H7 (cell line): ENCODE data around the gene ALPK1. TPM values are rescaled to one million over a fixed set of nuclear protein-coding genes. Genes with fewer than 3 reads are reported as not detected.

Experiments used
- DNase-seq: peaks from one replicate; pipeline ENCODE4 v3.0.0; 2012
- H3K27me3 ChIP-seq: 2 replicates; pipeline ENCODE4 v1.6.0; 2011; ENCODE audit warnings: mild to moderate bottlenecking, low read length; ENCODE audit not compliant: control insufficient read depth, insufficient read depth
- H3K36me3 ChIP-seq: replicated peaks from 2 replicates; pipeline ENCODE4 v1.5.1; 2011; ENCODE audit warnings: low read length; ENCODE audit not compliant: control insufficient read depth, insufficient read depth
- H3K4me3 ChIP-seq: 2 replicates; pipeline ENCODE4 v1.5.1; 2011; ENCODE audit warnings: low read depth, mild to moderate bottlenecking, control low read depth, low read length, moderate library complexity; ENCODE audit not compliant: insufficient read depth
- total RNA-seq: library from RNA; depleted of rRNA; stranded (reverse); fragments of >200 nt; shearing (Covaris generic); gene quantifications from 2 replicates; pipeline ENCODE4 v1.2.3, GENCODE V29; 2014

ALPK1 gene
- total RNA-seq, 1 experiment from 2014 or later: not detected

DNA sequence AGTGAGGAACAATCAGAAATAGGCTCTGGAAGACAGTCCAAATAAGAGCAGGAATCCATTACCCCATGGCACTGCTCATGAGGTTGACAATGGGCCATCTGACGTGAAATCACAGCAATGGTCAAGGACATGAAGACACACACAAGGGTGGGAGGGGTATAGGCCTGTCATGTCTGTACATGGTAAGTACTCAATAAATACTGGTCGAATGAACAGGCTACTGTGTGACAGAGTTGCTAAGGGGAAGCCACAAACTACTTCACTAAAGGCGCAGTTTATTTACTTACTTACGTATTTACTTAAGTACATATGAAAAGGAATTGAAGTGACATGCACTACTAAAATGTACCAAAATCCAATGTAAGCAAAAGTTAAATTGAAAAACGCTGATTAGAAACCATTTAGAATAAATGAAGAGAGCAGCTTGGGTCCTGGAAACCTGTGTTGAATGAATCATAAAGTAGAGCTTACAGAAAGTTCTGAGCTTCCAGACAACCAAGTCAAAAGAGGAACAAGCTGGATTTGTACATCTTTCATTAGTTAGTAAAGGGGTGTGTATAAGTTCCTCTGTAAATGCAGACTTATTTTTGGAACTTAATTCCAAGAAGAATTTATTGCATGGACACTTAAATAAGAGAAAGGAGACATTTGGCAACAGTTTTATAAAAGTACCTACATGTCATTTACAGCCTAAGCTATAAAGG, 32.7 kb downstream of the ALPK1 start:
- H3K36me3 ChIP-seq: no peaks in the 10 kb centered on the region
- H3K4me3 ChIP-seq: no peak overlapping the region
- 0 out of 2 replicates have a peak, but pooled peaks cover 2% of the 10 kb centered on the region for H3K27me3 ChIP-seq
- DNase-seq: no peak

DNA sequence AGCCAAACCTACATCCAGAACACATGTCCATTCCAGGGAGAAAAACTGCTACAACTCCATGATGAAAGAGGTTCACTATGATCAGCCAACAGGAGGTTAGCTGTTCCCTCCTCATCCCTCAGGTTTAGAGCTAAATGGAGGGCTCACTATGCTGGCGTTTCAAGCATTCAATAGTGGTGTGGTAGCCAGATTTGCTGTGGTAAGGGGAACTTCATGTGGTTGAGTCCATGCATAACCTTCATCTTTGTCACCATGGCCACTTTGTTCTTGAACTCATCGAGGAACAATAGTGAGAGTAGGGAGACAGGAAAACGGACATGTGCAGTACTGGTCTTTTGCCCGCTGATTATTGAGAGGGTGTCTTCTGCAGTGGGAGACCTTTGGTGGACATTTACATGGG, 33.8 kb downstream of the ALPK1 start:
- no peak for DNase-seq
- 0 out of 2 replicates have a peak, but pooled peaks cover 2% of the 10 kb centered on the region for H3K27me3 ChIP-seq
- H3K36me3 ChIP-seq: no peaks in the 10 kb centered on the region
- no peak overlapping the region for H3K4me3 ChIP-seq

DNA sequence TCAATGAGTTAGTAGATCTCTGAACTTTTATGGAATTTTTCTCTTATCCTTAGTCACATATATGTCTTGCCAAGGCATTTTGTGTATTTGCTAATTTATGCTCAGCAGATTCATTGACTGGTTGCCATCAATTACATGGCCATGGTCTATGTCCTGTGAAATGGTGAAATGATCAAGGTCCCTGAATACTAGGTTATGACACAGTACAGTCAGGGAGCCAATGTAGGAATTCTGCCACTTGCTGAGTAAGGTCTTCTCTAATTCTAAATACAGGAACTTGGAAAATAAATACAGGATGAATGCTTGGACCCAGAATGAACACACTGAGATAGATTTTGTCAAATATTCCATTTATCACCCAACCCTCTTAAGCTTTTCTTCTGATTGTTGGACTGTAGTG, 35.2 kb downstream of the ALPK1 start:
- Histone ChIP-seq H3K36me3 (no peaks in the 10 kb centered on the region), H3K27me3 (0 out of 2 replicates have a peak, but pooled peaks cover 2% of the 10 kb centered on the region), H3K4me3 (no peak overlapping the region)
- no peak for DNase-seq

DNA sequence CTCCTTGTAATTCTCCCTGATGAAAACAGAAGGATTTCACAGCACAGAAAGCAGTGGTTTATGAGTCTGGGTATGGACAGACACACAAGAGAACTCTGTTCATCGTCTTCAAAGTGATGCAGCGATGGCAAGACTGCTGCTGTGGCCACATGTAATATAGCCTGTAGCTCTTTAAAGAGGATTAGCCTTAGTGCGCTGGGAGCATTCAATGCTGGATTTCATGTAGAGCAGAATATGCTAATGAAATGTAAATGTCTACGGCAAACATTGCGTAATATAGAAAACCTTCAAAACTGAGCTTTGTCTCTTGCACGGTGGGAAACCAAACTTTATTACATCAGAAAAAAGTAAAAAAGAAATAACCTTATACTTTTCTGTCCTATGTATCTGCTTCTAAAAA, 42.9 kb downstream of the ALPK1 start:
- Histone ChIP-seq H3K27me3 (no peaks in the 10 kb centered on the region), H3K4me3 (no peak overlapping the region), H3K36me3 (no peaks in the 10 kb centered on the region)
- no peak for DNase-seq

DNA sequence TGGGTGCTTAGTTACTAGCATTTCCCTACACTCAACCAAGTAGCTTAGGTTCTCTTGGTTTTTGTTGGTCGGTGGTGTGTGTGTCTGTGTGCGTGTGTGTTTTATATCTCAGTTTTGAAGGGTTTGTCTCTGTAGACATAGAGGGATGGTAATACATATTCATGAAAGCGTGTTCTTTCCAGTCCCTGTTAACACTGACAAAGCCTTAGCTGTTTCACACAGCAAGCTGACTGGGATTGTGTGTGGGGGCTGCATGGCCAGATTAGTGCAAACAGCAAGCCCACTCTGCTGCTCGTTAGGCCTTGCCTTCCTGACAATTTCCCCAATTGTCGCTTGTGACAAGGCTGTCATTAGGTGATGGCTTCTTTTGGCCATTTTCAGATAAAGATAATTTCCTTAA, 43.9 kb downstream of the ALPK1 start:
- no peak for DNase-seq

DNA sequence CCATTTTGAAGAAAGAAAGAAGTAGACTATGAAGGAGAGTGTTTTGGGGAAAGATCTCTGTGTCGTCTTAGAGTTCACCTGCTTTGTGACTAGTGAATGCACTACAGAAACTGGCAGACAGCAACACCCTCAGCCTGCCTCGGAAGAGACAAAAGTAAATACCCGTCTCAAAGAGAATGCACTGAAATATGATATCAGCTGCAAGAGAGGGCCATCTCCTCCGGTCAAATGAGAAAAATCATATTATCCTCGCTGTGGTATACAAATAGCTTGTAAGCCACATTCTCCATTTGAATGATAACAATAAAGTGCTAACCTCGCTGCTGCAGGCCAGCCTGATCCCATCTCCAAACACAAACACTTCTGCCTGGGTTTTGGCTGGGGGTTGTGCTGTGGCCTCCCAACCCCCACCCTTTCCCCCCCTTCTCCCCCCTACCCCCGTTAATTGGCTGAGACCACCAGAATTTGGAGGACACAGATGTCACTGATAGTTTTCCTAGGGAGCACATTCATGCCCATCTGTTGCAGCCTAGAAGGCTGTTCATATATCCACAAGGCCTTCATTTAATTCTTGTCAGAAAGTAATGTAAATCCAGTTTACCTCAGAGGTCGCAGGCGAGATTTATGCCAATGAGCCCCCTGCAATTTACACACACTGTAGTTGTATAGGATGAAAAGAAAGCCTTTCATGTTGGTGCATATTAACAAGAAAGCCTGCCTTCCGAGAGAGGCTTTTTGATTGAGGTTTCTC, 46.3 kb downstream of the ALPK1 start:
- Histone ChIP-seq H3K27me3 (no peaks in the 10 kb centered on the region), H3K36me3 (no peaks in the 10 kb centered on the region), H3K4me3 (no peak overlapping the region)
- no peak for DNase-seq

More for the DNA sequence above, 43.9 kb downstream of the ALPK1 start:
- H3K36me3 ChIP-seq: no peaks in the 10 kb centered on the region
- no peak overlapping the region for H3K4me3 ChIP-seq
- H3K27me3 ChIP-seq: no peaks in the 10 kb centered on the region

DNA sequence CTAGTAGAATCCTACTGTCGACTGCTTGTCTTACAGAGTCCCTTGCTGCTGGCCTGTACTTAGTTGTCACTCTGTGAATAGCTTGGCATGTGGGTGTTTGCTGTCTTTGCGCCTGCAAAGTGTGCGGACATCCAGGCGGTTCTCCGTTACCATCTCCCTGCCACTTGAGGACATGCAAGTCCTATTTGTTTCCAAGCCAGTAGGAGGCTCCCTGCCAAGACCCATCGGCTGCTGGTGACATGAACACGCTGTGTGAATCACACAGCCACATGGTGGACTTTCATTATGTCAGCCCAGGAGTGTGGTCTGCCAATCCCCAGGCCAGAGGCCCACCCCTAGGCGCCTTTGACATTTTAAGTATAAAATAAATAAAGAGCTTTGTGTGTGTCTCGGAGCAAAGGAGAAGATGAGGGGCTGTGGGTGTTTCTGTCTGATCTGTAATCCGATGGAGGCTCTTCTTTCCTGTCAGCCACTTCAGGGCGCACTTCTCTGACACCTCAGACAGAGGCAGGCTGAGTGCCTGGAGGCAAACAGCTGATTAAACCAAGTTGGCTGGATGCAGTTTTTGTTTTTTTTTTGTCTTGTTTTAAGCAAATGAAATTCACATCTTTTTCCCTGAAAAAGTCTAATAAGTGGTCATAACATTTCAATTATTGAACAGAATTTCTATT, 51.5 kb downstream of the ALPK1 start:
- DNase-seq: peak; percentile 66
- no peaks in the 10 kb centered on the region for H3K36me3 ChIP-seq
- H3K4me3 ChIP-seq: no peak overlapping the region
- no peaks in the 10 kb centered on the region for H3K27me3 ChIP-seq

DNA sequence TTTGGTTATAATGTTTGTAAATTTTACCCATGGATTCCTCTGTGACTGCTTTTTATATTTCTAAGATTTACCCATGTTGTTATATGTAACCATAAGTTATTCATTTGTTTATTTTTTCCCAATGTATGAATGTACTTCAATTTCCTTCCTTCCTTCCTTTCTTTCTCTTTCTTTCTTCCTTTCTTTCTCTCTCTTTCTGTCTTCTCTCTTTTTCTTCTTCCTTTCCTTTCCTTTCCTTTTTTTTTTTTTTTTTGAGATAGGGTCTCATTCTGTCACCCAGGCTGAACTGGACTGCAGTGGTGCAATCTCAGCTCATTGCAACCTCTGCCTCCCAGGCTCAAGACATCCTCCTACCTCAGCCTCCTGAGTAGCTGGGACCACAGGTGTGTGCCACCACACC, 55.6 kb downstream of the ALPK1 start:
- no peak for DNase-seq
- Histone ChIP-seq H3K36me3 (no peaks in the 10 kb centered on the region), H3K27me3 (no peaks in the 10 kb centered on the region), H3K4me3 (no peak overlapping the region)

DNA sequence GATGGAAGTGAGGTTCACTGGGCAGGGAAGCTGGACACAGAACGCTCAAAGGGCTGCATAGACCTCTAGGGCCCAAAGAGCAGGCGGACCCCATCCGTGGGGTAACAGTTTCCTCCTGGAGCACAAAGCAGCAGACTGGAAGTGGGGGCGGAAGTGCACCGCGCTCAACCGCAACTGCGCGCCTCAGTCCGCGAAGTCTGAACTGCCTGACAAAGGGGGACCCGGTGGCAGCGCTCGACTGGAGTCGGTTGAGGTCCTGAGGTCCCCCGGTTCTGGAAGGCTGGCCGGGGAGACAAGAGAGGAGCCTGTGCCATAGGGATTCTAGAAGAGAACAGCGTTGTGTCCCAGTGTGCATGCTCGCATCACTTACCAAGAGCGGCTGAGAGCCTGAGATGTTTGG, 58.5 kb downstream of the ALPK1 start:
- Histone ChIP-seq H3K36me3 (no peaks in the 10 kb centered on the region), H3K4me3 (no peak overlapping the region), H3K27me3 (no peaks in the 10 kb centered on the region)
- DNase-seq: no peak

DNA sequence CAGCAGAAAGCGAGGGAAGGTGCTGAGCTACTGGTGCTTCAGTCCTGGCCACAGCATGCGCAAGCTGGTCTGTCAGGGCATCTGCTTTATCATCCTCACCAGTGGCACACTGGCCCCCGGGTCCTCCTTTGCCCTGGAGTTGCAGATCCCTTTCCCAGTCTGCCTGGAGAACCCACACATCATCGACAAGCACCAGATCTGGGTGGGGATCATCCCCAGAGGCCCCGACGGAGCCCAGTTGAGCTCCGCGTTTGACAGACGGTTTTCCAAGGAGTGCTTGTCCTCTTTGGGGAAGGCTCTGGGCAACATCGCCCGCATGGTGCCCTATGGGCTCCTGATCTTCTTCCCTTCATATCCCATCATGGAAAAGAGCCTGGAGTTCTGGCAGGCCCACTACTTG, 60.3 kb downstream of the ALPK1 start:
- Histone ChIP-seq H3K27me3 (no peaks in the 10 kb centered on the region), H3K4me3 (no peak overlapping the region), H3K36me3 (no peaks in the 10 kb centered on the region)
- DNase-seq: no peak

DNA sequence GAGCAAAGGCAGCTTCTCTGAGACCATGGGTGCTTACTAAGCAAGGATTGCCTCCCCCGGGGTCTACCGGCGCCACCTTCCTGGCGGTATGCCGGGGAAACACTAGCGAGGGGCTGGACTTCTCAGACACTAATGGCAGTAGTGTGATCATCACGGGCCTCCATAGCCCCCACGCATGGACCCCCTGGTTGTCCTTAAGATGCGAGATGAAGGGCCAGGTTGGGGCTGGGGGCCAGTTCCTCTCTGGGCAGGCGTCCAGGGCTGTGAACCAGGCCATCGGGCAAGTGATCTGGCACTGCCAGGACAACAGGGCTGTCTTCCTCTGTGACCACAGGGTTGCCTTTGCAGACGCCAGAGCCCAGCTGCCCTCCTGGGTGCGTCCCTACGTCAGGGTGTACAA, 60.7 kb downstream of the ALPK1 start:
- Histone ChIP-seq H3K36me3 (no peaks in the 10 kb centered on the region), H3K27me3 (no peaks in the 10 kb centered on the region), H3K4me3 (no peak overlapping the region)
- DNase-seq: no peak

DNA sequence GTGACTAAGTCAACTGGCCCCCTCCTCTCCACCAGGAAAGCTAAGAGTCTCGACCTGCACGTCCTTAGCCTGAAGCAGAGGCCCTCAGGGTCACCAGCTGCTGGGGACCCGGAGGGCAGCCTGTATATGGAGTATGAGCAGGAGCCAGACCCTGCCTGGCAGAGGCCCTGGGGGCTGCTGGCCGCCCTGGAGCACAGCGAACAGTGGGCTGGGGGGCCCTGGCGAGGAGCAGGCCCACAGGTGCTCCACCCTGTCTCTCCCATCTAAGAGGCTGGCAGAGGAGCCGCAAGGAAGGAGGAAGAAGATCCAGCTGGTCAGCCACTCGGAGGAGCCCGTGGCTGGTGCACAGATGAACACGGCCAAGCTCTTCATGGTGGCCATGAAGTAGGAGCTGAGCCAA, 61.2 kb downstream of the ALPK1 start:
- H3K27me3 ChIP-seq: no peaks in the 10 kb centered on the region
- DNase-seq: no peak
- H3K4me3 ChIP-seq: no peak overlapping the region
- no peaks in the 10 kb centered on the region for H3K36me3 ChIP-seq

DNA sequence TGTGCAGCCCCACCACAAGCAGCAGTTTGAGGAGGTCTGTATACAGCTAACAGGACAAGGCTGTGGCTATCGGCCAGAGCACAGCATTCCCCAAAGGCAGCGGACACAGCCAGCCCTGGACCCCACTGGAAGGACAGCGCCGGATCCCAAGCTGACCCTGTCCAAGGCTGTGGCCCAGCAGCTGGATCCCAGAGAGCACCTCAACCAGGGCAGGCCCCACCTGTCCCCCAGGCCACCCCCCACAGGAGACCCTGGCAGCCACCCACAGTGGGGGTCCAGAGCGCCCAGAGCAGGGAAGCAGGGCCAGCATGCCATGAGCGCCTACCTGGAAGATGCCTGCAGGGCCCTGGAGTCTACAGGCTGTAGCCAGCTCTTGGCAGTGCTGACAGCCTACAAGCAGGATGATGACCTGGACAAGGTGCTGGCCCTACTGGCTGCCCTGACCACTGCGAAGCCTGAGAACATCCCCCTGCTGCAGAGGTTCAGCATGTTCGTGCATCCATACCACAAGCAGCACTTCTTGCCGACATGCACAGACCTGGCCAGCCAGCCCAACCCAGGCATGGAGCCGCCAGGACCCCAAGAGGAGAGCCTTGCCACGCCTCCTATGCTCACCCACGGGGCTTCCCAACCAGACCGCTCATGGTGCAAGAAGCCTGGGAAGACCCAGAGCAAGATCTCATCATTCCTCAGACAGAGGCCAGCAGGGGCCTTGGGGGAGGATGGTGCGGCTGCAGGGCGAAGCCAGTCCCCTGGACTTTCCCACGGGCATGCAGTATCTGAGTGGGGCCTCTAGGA, 62.0 kb downstream of the ALPK1 start:
- no peaks in the 10 kb centered on the region for H3K36me3 ChIP-seq
- no peak for DNase-seq
- H3K4me3 ChIP-seq: no peak overlapping the region
- H3K27me3 ChIP-seq: no peaks in the 10 kb centered on the region

DNA sequence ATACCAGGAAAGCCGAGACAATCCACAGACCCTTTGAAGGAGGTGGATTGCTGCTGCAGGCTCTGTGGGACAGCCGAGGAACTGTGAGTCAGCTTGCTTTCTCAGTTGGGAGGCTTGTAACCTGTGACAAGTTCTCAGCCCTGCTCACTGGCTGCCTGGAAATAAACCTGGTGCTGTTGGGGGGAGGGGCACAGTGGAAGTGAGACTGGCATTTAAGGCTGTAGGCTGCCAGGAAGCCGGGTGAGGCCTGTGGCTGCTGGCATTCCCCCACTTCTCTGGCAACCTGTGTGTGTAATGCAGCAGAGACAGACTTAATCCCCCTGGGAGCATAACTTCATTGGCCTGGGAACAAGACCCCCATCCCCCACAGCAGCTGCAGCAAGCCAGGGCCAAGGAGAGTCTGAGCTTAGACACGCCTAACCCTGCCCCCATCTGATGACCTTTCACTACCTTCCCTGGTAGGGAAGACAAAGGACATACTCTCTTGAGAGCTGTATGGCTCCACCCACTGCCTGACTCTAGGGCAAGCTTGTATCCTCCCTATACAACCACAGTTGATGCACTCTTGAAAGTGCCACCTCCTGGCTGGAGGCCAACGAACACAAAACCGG, 64.1 kb downstream of the ALPK1 start:
- Histone ChIP-seq H3K27me3 (no peaks in the 10 kb centered on the region), H3K36me3 (no peaks in the 10 kb centered on the region), H3K4me3 (no peak overlapping the region)
- DNase-seq: peak; percentile 59
